Lower lobe of right lung (tissue), 2 donors: Measurements from ENCODE around the gene TTC23. TPM values are rescaled to one million over a fixed set of nuclear protein-coding genes. Genes with fewer than 3 reads are reported as not detected.

ENCODE experiments used
- ATAC-seq, 2 donors: fragments of 200-7000 bp; cut with Tn5 transposase; one replicate each; pipeline ENCODE4 v1.9.1; 2020 to 2022; ENCODE audit warnings: mild to moderate bottlenecking in 2 of 2, moderate library complexity in 2 of 2
- DNase-seq: peaks from one replicate; pipeline ENCODE4 v3.0.0-alpha.2; 2020
- H3K27ac ChIP-seq: fragments of 200-600 bp; one replicate; pipeline ENCODE4 v1.8.0; 2022
- H3K27me3 ChIP-seq: fragments of 200-600 bp; one replicate; pipeline ENCODE4 v1.8.0; 2022; ENCODE audit warnings: low read depth
- H3K36me3 ChIP-seq: fragments of 200-600 bp; one replicate; pipeline ENCODE4 v1.8.0; 2022; ENCODE audit warnings: mild to moderate bottlenecking
- H3K4me1 ChIP-seq: fragments of 200-600 bp; one replicate; pipeline ENCODE4 v1.8.0; 2022
- H3K4me3 ChIP-seq: fragments of 200-600 bp; one replicate; pipeline ENCODE4 v1.8.0; 2022; ENCODE audit warnings: mild to moderate bottlenecking
- H3K9me3 ChIP-seq: fragments of 200-600 bp; one replicate; pipeline ENCODE4 v1.8.0; 2022
- CTCF ChIP-seq: fragments of 200-600 bp; IDR thresholded peaks from one replicate; pipeline ENCODE4 v1.8.0; 2022; ENCODE audit warnings: antibody characterized with exemption, mild to moderate bottlenecking
- intact Hi-C: fragments of 100-400 bp; cut with DNase I; formaldehyde crosslinking; loops from one replicate; pipeline ENCODE4 v1.11.0; 2022
- total RNA-seq: library from RNA; stranded (reverse); fragmentation: NEBNext Ultra II Directional; extraction: Animal tissue kit (Norgen Biotek cat#: 25700); gene quantifications from one replicate; pipeline ENCODE4 v1.2.1, GENCODE V29; 2021
- donor health status: DM: no; HTN: yes; CAD: no; lungs with severe emphysema.

TTC23 gene
- total RNA-seq, 1 donor from 2014 or later = 16.4 TPM

GRCh38 chr15:99282586-99282985 is 33.2 kb upstream of the TTC23 start:
- DNase-seq = no peak

GRCh38 chr15:99282121-99282520 is 32.7 kb upstream of the TTC23 start:
- ATAC-seq = no peak
- DNase-seq = no peak
- Histone ChIP-seq H3K36me3 (no peaks in the 10 kb centered on the region), H3K4me3 (no peak overlapping the region), H3K4me1 (no peaks in the 10 kb centered on the region), H3K27me3 (no peaks in the 10 kb centered on the region), H3K27ac (no peak overlapping the region), H3K9me3 (no peaks in the 10 kb centered on the region)
- no peak for TF ChIP-seq CTCF
- intact Hi-C loops = no loop called here

More at GRCh38 chr15:99282586-99282985, 33.2 kb upstream of the TTC23 start:
- intact Hi-C loops = no loop called here
- no peak overlapping the region for H3K27ac ChIP-seq
- TF ChIP-seq CTCF = no peak
- no peaks in the 10 kb centered on the region for H3K27me3 ChIP-seq
- H3K4me3 ChIP-seq = no peak overlapping the region
- H3K9me3 ChIP-seq = no peaks in the 10 kb centered on the region
- ATAC-seq = no peak
- H3K36me3 ChIP-seq = no peaks in the 10 kb centered on the region
- no peaks in the 10 kb centered on the region for H3K4me1 ChIP-seq

- no peaks in the 10 kb centered on the region for H3K9me3 ChIP-seq
- no peak for ATAC-seq
- H3K27me3 ChIP-seq = no peaks in the 10 kb centered on the region
- H3K27ac ChIP-seq = no peak overlapping the region
- H3K36me3 ChIP-seq = no peaks in the 10 kb centered on the region
- intact Hi-C loops = loop anchor here (10.0 kb wide), 1 partner anchor 475 kb away; no protein-coding TSS in a partner anchor
- no peak for DNase-seq
- no peak for TF ChIP-seq CTCF
- H3K4me3 ChIP-seq = no peak overlapping the region
- H3K4me1 ChIP-seq = no peaks in the 10 kb centered on the region
These were observed 30.4 kb upstream of the TTC23 start for GRCh38 chr15:99279827-99280226.

GRCh38 chr15:99279290-99279689 is 29.9 kb upstream of the TTC23 start:
- TF ChIP-seq CTCF = no peak
- H3K36me3 ChIP-seq = no peaks in the 10 kb centered on the region
- no peak for ATAC-seq
- intact Hi-C loops = loop anchor here (10.0 kb wide), 1 partner anchor 476 kb away; no protein-coding TSS in a partner anchor
- no peaks in the 10 kb centered on the region for H3K9me3 ChIP-seq
- no peaks in the 10 kb centered on the region for H3K27me3 ChIP-seq
- no peak for DNase-seq
- H3K4me1 ChIP-seq = no peaks in the 10 kb centered on the region
- no peak overlapping the region for H3K27ac ChIP-seq
- no peak overlapping the region for H3K4me3 ChIP-seq

- no peaks in the 10 kb centered on the region for H3K36me3 ChIP-seq
- no peaks in the 10 kb centered on the region for H3K27me3 ChIP-seq
- H3K4me1 ChIP-seq = no peaks in the 10 kb centered on the region
- H3K27ac ChIP-seq = no peak overlapping the region
- DNase-seq = no peak
- no peak overlapping the region for H3K4me3 ChIP-seq
- no peak for ATAC-seq
- no peak for TF ChIP-seq CTCF
- intact Hi-C loops = loop anchor here (10.0 kb wide), 1 partner anchor 479 kb away; no protein-coding TSS in a partner anchor
- no peaks in the 10 kb centered on the region for H3K9me3 ChIP-seq
These were observed 26.2 kb upstream of the TTC23 start for GRCh38 chr15:99275525-99276128.
